ENCODE measurements around the gene LAMA5.

Gene LAMA5

DNA sequence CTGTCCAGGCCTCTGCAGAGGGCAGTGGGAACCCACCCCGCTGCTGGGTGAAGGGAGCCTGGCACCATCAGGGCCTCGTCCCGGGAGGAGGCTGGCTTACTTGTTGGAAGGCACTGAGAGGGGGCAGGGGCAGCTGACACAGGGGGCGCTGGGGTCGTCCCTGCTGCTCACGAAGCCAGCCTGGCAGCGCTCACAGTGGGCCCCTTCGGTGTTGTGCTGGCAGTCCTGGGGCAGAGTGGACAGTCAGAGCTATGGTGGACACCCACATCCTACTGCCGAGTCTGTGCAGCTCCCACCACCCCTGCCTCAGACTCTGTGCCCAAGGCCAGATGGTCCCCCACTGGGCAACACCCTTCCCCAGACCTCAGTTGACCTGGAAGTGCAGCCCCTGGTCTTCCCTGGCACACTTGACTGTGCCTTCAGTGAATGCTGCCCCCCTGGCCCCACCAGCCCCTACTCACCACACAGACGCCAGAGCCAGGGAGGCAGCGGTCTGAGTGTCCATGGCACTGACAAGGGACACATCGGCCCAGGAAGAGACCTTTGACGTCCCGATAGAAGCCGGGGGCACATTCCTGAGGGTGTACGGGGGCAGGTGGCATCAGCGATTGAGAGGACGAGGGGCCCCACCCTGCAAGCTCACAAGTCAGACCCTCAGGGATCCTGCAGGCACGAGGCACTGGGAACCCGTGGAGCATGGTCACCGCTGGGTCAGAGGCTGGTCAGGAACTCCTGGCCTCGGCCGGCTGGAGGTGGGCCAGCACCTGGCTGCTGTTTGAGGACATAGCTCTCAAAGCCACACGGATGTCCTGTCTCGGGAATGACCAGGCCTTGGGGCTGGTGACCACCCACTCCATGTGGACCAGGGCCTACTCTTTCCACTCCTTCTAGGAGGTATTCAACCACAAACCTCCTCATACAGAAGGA is 42.9 kb downstream of the LAMA5 start:
- Histone ChIP-seq H4K8ac (ENCODE audit: low read depth, low read length) (no peak overlapping the region), H3K23ac (ENCODE audit: low read length) (no peak overlapping the region), H3K4me1 (ENCODE audit: control insufficient read depth, low read depth, low read length) (no peaks in the 10 kb centered on the region), H3K79me2 (ENCODE audit: control insufficient read depth, insufficient read depth, low read length) (no peaks in the 10 kb centered on the region), H3K56ac (ENCODE audit: low read length) (no peak overlapping the region), H3K4me2 (ENCODE audit: low read length) (no peak overlapping the region), H4K5ac (ENCODE audit: low read length) (no peak overlapping the region), H3K27ac (ENCODE audit: low read depth, low read length) (no peak overlapping the region), H3K27me3 (ENCODE audit: insufficient read depth, low read length, poor library complexity) (no peaks in the 10 kb centered on the region), H3K4ac (ENCODE audit: low read depth, low read length) (no peak overlapping the region), H2AK5ac (ENCODE audit: low read length) (no peak overlapping the region), H2BK120ac (ENCODE audit: low read depth, low read length) (no peak overlapping the region), H3K9ac (ENCODE audit: low read length) (no peak overlapping the region), H2BK15ac (replicated peaks; ENCODE audit: low read depth) (no peak overlapping the region), H3K36me3 (ENCODE audit: control insufficient read depth, insufficient read depth, low read length) (peaks cover 3% of the 10 kb centered on the region), H2BK5ac (ENCODE audit: low read length) (no peak overlapping the region), H3K18ac (ENCODE audit: low read length) (no peak overlapping the region), H3K4me3 (ENCODE audit: low read length) (no peak overlapping the region), H3K79me1 (ENCODE audit: low read length) (no peaks in the 10 kb centered on the region)
- no peak for DNase-seq
- no CpG with 5 or more reads among the region's 25 CpGs for WGBS (ENCODE audit: extremely low coverage, insufficient coverage, low lambda C conversion rate)

DNA sequence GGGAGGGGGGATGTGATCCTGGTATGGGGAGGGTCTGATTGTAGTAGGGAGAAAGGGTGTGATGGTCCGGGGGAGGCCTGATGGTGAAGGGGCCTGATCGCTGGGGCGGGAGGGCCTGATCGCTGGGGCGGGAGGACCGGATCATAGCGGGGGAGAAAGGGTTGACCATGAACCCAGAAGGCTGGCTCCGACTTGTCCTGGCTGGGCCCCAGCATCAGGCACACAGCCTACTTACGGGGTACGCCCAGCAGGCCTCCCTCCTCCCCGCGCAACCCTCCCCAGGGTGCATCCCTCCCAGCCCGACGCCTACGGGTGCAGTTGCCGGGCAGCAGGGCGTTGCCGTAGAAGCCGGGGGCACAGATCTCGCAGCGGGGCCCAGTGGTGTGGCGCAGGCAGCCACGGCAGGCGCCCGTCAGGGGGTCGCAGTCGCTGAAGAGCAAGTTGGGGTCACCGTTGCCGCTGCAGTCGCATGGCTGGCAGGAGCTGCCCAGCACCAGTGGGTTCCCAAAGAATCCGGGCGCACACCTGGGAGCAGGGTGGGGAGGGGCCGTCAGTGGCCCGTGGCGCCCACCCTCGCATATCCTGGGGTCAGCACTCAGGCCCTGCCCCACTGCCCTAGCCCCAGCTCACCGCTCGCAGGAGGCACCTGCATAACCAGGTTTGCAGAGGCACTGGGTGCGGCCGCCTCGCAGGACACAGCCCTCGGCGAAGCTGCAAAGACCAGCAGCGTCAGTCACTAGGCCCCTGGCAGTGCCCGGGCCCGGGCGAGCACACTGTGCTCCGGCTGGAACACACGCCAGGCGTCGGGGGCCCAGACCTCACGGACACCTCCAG is 43.7 kb downstream of the LAMA5 start:
- H2BK5ac ChIP-seq (ENCODE audit: low read length): no peak overlapping the region
- DNase-seq: no peak
- H4K5ac ChIP-seq (ENCODE audit: low read length): no peak overlapping the region
- no peak overlapping the region for H3K4me3 ChIP-seq (ENCODE audit: low read length)
- H3K79me2 ChIP-seq (ENCODE audit: control insufficient read depth, insufficient read depth, low read length): no peaks in the 10 kb centered on the region
- no peak overlapping the region for H3K4ac ChIP-seq (ENCODE audit: low read depth, low read length)
- no CpG with 5 or more reads among the region's 52 CpGs for WGBS (ENCODE audit: extremely low coverage, insufficient coverage, low lambda C conversion rate)
- no peaks in the 10 kb centered on the region for H3K4me1 ChIP-seq (ENCODE audit: control insufficient read depth, low read depth, low read length)
- H3K27ac ChIP-seq (ENCODE audit: low read depth, low read length): no peak overlapping the region
- no peak overlapping the region for H3K4me2 ChIP-seq (ENCODE audit: low read length)
- H3K79me1 ChIP-seq (ENCODE audit: low read length): no peaks in the 10 kb centered on the region
- H3K27me3 ChIP-seq (ENCODE audit: insufficient read depth, low read length, poor library complexity): no peaks in the 10 kb centered on the region
- no peak overlapping the region for H3K56ac ChIP-seq (ENCODE audit: low read length)
- no peak overlapping the region for H3K18ac ChIP-seq (ENCODE audit: low read length)
- H2BK15ac ChIP-seq (replicated peaks; ENCODE audit: low read depth): no peak overlapping the region
- no peak overlapping the region for H3K9ac ChIP-seq (ENCODE audit: low read length)
- no peak overlapping the region for H2BK120ac ChIP-seq (ENCODE audit: low read depth, low read length)
- no peak overlapping the region for H4K8ac ChIP-seq (ENCODE audit: low read depth, low read length)
- peaks cover 3% of the 10 kb centered on the region for H3K36me3 ChIP-seq (ENCODE audit: control insufficient read depth, insufficient read depth, low read length)
- no peak overlapping the region for H3K23ac ChIP-seq (ENCODE audit: low read length)
- H2AK5ac ChIP-seq (ENCODE audit: low read length): no peak overlapping the region

DNA sequence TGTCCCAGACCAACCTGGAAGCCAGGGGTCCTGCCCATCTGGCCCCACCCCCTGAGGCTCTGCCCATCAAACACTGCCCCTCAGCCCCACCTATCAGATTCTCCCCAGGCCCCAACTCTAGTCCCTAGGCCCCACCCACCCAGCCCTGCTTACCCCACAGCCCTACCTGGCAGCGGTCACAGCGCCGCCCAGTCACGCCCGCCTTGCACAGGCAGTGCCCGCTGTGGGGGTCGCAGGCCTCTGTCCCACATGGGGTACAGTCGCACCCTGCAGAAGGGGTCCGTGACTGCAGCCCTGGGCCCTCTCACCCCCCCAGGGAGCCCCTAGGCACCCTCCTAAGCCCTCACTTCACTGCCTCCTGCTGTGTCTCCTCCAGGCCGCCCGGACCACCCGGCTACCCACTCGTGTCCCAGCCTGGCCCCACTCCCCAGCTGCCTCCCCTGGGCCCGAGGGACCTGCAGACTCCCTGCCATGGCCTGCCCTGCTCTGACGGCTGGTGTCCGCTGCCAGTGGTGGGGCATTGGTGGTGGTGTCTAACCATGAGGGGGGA is 44.5 kb downstream of the LAMA5 start:
- Histone ChIP-seq H3K36me3 (ENCODE audit: control insufficient read depth, insufficient read depth, low read length) (peaks cover 3% of the 10 kb centered on the region), H3K4me3 (ENCODE audit: low read length) (no peak overlapping the region)

DNA sequence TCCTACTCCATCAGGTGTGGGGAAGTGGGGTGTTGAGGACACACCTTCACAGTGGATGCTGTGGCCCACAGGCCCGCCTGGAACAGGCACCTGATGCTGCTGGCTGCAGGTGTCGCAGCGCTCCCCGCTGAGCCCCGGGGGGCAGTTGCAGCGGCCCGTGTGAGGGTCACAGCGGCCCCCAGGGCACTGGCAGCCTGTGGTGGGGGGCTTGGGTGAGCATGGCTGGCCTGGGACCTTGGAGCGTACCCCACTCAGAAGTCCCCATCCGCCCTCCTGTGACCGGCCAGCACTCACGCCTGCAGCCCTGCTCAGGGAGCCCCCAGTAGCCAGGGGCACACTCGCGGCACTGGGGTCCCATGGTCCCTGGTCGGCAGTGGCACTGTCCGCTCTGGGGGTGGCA is 45.1 kb downstream of the LAMA5 start:
- H3K79me1 ChIP-seq (ENCODE audit: low read length): no peaks in the 10 kb centered on the region
- no peak overlapping the region for H3K27ac ChIP-seq (ENCODE audit: low read depth, low read length)
- H3K23ac ChIP-seq (ENCODE audit: low read length): no peak overlapping the region
- H3K4ac ChIP-seq (ENCODE audit: low read depth, low read length): no peak overlapping the region
- no peaks in the 10 kb centered on the region for H3K27me3 ChIP-seq (ENCODE audit: insufficient read depth, low read length, poor library complexity)
- H3K56ac ChIP-seq (ENCODE audit: low read length): no peak overlapping the region
- H3K9ac ChIP-seq (ENCODE audit: low read length): no peak overlapping the region
- H3K4me1 ChIP-seq (ENCODE audit: control insufficient read depth, low read depth, low read length): no peaks in the 10 kb centered on the region
- peaks cover 5% of the 10 kb centered on the region for H3K36me3 ChIP-seq (ENCODE audit: control insufficient read depth, insufficient read depth, low read length)
- H3K4me3 ChIP-seq (ENCODE audit: low read length): no peak overlapping the region
- no peak overlapping the region for H4K8ac ChIP-seq (ENCODE audit: low read depth, low read length)
- DNase-seq: no peak
- H2AK5ac ChIP-seq (ENCODE audit: low read length): no peak overlapping the region
- no peak overlapping the region for H2BK5ac ChIP-seq (ENCODE audit: low read length)
- no CpG with 5 or more reads among the region's 16 CpGs for WGBS (ENCODE audit: extremely low coverage, insufficient coverage, low lambda C conversion rate)
- H3K79me2 ChIP-seq (ENCODE audit: control insufficient read depth, insufficient read depth, low read length): no peaks in the 10 kb centered on the region
- H2BK120ac ChIP-seq (ENCODE audit: low read depth, low read length): no peak overlapping the region
- no peak overlapping the region for H4K5ac ChIP-seq (ENCODE audit: low read length)
- no peak overlapping the region for H3K4me2 ChIP-seq (ENCODE audit: low read length)
- H2BK15ac ChIP-seq (replicated peaks; ENCODE audit: low read depth): no peak overlapping the region
- no peak overlapping the region for H3K18ac ChIP-seq (ENCODE audit: low read length)

More for the DNA sequence above, 44.5 kb downstream of the LAMA5 start:
- Histone ChIP-seq H3K4me2 (ENCODE audit: low read length) (no peak overlapping the region), H3K56ac (ENCODE audit: low read length) (no peak overlapping the region), H2BK120ac (ENCODE audit: low read depth, low read length) (no peak overlapping the region), H4K5ac (ENCODE audit: low read length) (no peak overlapping the region), H3K4me1 (ENCODE audit: control insufficient read depth, low read depth, low read length) (no peaks in the 10 kb centered on the region), H2BK5ac (ENCODE audit: low read length) (no peak overlapping the region), H2BK15ac (replicated peaks; ENCODE audit: low read depth) (no peak overlapping the region), H3K4ac (ENCODE audit: low read depth, low read length) (no peak overlapping the region), H3K27me3 (ENCODE audit: insufficient read depth, low read length, poor library complexity) (no peaks in the 10 kb centered on the region), H3K79me2 (ENCODE audit: control insufficient read depth, insufficient read depth, low read length) (no peaks in the 10 kb centered on the region), H2AK5ac (ENCODE audit: low read length) (no peak overlapping the region), H4K8ac (ENCODE audit: low read depth, low read length) (no peak overlapping the region), H3K9ac (ENCODE audit: low read length) (no peak overlapping the region), H3K79me1 (ENCODE audit: low read length) (no peaks in the 10 kb centered on the region), H3K23ac (ENCODE audit: low read length) (no peak overlapping the region), H3K27ac (ENCODE audit: low read depth, low read length) (no peak overlapping the region), H3K18ac (ENCODE audit: low read length) (no peak overlapping the region)
- no peak for DNase-seq
- no CpG with 5 or more reads among the region's 16 CpGs for WGBS (ENCODE audit: extremely low coverage, insufficient coverage, low lambda C conversion rate)

- no peak overlapping the region for H3K4me3 ChIP-seq (ENCODE audit: low read length)
- H3K56ac ChIP-seq (ENCODE audit: low read length): no peak overlapping the region
- H3K79me1 ChIP-seq (ENCODE audit: low read length): no peaks in the 10 kb centered on the region
- H2BK15ac ChIP-seq (replicated peaks; ENCODE audit: low read depth): no peak overlapping the region
- H3K23ac ChIP-seq (ENCODE audit: low read length): no peak overlapping the region
- H2BK5ac ChIP-seq (ENCODE audit: low read length): no peak overlapping the region
- no peak overlapping the region for H3K4ac ChIP-seq (ENCODE audit: low read depth, low read length)
- H3K4me2 ChIP-seq (ENCODE audit: low read length): no peak overlapping the region
- no peak overlapping the region for H4K5ac ChIP-seq (ENCODE audit: low read length)
- H3K36me3 ChIP-seq (ENCODE audit: control insufficient read depth, insufficient read depth, low read length): peaks cover 8% of the 10 kb centered on the region
- no peaks in the 10 kb centered on the region for H3K79me2 ChIP-seq (ENCODE audit: control insufficient read depth, insufficient read depth, low read length)
- H3K4me1 ChIP-seq (ENCODE audit: control insufficient read depth, low read depth, low read length): no peaks in the 10 kb centered on the region
- no peak overlapping the region for H3K18ac ChIP-seq (ENCODE audit: low read length)
- no peak overlapping the region for H3K27ac ChIP-seq (ENCODE audit: low read depth, low read length)
- no peak overlapping the region for H2BK120ac ChIP-seq (ENCODE audit: low read depth, low read length)
- whole genome bisulfite sequencing (ENCODE audit: extremely low coverage, insufficient coverage, low lambda C conversion rate): no CpG with 5 or more reads among the region's 7 CpGs
- no peaks in the 10 kb centered on the region for H3K27me3 ChIP-seq (ENCODE audit: insufficient read depth, low read length, poor library complexity)
- peak; percentile 67 for DNase-seq
- no peak overlapping the region for H4K8ac ChIP-seq (ENCODE audit: low read depth, low read length)
- H3K9ac ChIP-seq (ENCODE audit: low read length): no peak overlapping the region
- H2AK5ac ChIP-seq (ENCODE audit: low read length): no peak overlapping the region
Measured at GRCh38 chr20:62321521-62321948, 45.6 kb downstream of the LAMA5 start.
